HG03135 (cell line): ENCODE results near the gene SLC7A7.
"Not testable (repeated sequence)": the region's sequence is repeated elsewhere in the genome, so short reads cannot be mapped to it uniquely, and the experiment has no call there.

ENCODE experiments used
- ATAC-seq: cut with Tn5 transposase; IDR thresholded peaks from one replicate; pipeline ENCODE4 v1.9.1; 2021; ENCODE audit warnings: mild to moderate bottlenecking, moderate library complexity; ENCODE audit not compliant: unreplicated experiment

Gene SLC7A7

GRCh38 chr14:22814941-22815713 is at the start of gene SLC7A7:
TSS of gene SLC7A7 (minus strand) at chr14:22815435. CDS start at chr14:22813398, 2,037 bp downstream.
- no peak for ATAC-seq

GRCh38 chr14:22864979-22865378 is 49.7 kb upstream of the SLC7A7 start:
- ATAC-seq: no peak

GRCh38 chr14:22861651-22862050 is 46.4 kb upstream of the SLC7A7 start:
- no peak for ATAC-seq

- not testable (repeated sequence) for ATAC-seq
Measured at GRCh38 chr14:22860377-22860776, 45.1 kb upstream of the SLC7A7 start.

GRCh38 chr14:22856428-22856827 is 41.2 kb upstream of the SLC7A7 start:
- ATAC-seq: no peak

GRCh38 chr14:22854963-22855724 is 39.9 kb upstream of the SLC7A7 start:
- no peak for ATAC-seq

- ATAC-seq: not testable (repeated sequence)
Measured at GRCh38 chr14:22854296-22854695, 39.1 kb upstream of the SLC7A7 start.

- peak; percentile 69 for ATAC-seq
Measured at GRCh38 chr14:22852940-22853767, 37.9 kb upstream of the SLC7A7 start.

- ATAC-seq: no peak
Measured at GRCh38 chr14:22852599-22852939, 37.3 kb upstream of the SLC7A7 start.

GRCh38 chr14:22852178-22852577 is 36.9 kb upstream of the SLC7A7 start:
- not testable (repeated sequence) for ATAC-seq

GRCh38 chr14:22850944-22851764 is 35.9 kb upstream of the SLC7A7 start:
- no peak for ATAC-seq

- ATAC-seq: no peak
Measured at GRCh38 chr14:22849212-22849819, 34.1 kb upstream of the SLC7A7 start.

- ATAC-seq: no peak
Measured at GRCh38 chr14:22848351-22849164, 33.3 kb upstream of the SLC7A7 start.

GRCh38 chr14:22847661-22848341 is 32.6 kb upstream of the SLC7A7 start:
- ATAC-seq: no peak

GRCh38 chr14:22846811-22847307 is 31.6 kb upstream of the SLC7A7 start:
- ATAC-seq: no peak

GRCh38 chr14:22845821-22846625 is 30.8 kb upstream of the SLC7A7 start:
- no peak for ATAC-seq

- no peak for ATAC-seq
Measured at GRCh38 chr14:22845103-22845394, 29.8 kb upstream of the SLC7A7 start.
